Measurements from ENCODE around the gene ADAMTS7.
"Not testable (repeated sequence)": the region's sequence is repeated elsewhere in the genome, so short reads cannot be mapped to it uniquely, and the experiment has no call there.

Gene ADAMTS7

DNA sequence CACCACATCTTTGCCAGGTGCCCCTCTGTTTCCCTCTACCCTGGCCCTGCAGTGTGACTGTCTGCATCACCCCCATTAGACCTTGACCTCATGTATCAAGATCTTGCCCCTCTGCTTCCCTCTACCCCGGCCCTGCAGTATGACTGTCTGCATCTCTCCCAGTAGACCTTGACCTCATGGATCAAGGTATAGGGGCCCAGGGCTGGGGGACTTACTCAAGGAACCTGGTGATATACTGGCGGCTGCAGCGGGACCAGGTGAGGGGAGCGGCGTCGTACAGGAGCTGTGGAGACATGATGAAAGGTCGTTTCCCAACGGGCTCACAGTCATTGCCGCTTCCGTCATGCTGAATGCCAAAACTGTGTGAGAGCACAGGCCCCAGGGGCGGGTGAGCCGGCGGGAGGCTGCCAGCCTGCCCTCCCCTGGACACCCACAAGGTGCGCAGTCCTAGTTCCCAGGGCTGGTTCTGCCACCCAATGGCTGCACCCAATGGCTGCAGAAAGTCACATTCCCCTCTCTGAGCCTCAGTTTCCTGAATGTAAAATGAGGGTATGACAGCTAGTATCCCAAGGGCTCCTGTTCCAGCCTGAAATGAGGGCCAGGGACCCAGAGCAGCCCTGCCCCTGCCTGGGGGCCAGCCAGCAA is 23.1 kb downstream of the ADAMTS7 start:
- FAIRE-seq (no peak), DNase-seq (ENCODE audit: low spot score) (no peak)

DNA sequence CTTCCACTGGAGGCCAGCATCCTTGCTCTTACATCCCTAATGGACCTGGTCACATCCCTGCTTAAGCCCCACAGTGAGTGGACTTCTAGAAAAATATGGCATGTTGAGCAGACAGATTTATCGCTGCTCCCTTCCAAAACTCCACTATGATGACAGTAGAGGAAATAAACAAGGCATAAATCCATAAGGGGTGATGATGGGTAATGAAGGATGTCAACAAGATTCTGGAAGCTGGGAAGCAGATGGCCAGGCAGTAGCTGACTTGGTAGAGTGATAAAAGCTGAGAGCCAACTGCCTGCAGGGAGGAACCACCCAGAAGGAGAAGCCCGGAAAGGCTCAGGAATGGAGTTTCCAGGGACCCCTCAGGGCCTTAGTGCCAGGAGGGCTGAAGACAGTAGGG is 28.9 kb downstream of the ADAMTS7 start:
- not testable (repeated sequence) for FAIRE-seq; DNase-seq (ENCODE audit: low spot score)

DNA sequence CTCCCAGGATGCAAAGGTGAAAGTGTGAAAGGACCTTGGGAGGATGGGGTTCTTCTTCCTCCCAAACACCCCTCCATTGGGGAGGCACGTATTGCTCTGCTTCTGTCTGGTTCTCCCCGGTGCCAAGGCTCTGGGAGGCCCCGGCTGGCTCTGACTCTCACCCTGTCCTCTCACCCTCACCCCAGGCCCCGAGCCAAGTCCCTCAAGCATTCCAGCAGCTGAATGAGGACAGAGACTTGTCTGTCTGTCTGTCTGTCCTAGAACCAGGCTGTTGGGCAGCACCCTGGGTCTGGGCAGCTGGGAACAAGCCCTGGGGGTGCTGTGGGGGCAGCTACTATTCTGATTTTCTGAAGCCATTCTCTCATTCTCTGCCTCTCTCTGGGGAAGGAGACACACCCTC is 29.9 kb downstream of the ADAMTS7 start:
- FAIRE-seq; DNase-seq (ENCODE audit: low spot score): not testable (repeated sequence)

DNA sequence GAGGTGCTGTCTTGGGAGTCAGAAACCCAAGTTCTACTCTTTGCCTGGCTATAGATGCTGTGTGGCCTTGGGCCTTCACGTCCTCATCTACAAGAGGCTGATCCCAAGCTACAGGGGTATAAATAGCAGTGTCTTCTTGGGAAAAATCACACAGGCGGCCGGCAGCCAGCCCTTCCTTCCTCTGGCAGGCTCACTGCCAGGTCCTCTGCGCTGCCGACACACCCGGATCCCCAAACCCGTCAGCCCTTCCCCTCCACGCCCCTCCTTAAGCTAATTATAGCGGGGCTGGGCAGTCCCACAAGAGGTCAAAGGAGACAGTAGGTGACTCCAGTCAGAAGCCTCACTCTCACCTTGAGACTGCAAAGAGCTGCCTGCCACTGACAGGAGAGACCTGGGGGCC is 31.3 kb downstream of the ADAMTS7 start:
- FAIRE-seq; DNase-seq (ENCODE audit: low spot score): not testable (repeated sequence)

DNA sequence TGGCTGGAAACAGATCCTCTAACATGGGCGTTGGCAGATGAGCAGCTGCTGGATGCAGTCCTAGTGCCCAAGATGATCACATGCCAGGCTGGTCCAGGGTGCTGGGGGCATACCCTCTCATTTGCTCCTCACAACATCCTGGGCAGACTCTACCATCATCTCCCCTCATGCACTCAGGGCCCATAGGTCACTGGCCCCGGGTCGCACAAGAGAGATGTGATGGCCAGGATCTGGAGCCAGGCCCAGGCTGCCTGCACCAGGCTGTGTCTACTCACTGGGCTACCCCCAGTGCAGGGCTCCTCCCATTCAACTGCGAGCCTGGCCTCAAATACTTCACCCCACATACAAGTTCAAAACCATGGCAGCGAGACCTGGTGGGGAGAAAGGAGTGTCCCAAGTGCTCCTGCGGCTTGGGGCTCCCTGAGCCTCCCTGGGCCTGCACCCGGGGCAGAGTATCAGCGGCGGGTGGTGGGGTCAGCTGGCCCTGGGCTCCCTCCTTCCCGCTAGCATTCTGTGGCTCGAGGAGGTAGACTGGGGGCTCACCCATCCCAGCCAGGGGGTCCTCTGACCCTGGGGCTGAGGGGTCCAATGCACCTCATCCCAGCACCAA is 32.0 kb downstream of the ADAMTS7 start:
- FAIRE-seq; DNase-seq (ENCODE audit: low spot score): not testable (repeated sequence)

DNA sequence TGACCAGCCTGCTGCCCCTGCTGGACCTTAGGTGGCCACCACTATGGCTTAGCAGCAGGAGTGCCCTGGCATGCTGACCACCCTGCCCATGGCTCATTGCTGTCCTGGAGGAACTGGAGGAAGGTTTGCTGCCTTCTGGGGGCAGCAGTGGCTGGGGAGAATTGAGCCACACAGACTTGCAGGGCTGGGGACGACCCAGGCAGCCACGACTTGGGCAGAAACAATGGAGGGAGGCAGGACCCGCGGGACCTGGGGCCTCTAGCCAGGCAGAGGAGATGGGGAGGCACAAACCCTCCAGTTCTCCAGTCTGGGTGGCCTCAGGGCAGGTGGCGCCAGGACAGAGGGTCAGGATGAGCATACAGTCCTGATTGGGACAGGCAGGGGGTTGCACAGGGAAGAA is 32.8 kb downstream of the ADAMTS7 start:
- no peak for DNase-seq (ENCODE audit: low spot score)
- no peak for FAIRE-seq

DNA sequence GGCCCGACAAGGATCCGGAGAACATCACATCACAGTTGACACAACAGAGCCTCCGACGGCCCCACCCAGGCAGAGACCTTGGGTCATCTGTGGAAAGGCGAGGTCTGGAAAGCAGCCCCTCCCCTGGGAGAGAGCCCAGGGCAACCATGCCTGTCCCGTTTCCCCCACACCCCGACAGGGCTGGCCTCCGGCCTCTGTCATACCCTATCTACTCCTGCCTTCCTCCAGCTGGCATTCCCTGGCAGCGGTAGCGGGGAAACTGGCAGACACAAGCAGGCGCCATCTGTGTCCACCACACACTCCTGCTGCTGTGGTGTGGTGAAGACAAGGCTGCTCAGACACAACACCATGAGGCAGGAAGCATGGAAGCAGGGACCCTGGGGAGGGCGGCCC is 33.3 kb downstream of the ADAMTS7 start:
- not testable (repeated sequence) for FAIRE-seq; DNase-seq (ENCODE audit: low spot score)

DNA sequence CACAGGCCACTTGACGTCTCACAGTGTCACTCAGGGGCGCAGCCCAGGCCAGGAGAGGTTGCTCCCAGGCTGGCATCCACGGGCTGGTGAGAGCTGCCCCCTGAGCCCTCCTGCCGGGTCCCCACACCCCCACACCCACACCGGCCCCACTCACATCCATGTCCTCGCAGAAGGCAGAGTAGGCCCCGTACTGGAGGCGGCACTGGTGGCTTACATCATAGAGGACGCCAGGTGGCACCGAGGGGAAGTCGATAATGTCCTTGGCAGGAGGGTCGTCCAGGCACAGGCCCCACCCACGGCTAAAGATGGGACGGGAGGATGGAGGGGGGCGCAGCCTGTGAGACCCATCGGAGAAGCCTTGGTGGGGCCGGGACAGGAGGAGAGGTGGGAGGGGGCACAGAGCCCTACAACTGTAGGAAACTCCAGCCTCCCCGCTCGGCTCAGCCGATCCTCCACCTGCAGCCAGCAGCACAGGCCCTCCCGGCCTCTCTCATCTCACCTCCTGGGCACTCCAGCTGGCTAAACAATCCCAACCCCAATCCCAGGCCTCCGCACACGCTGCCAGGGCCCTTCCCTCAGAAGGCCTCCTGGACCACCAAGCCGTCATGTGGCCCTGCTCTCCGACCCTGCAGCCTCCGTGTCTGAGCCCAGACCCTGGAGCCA is 33.8 kb downstream of the ADAMTS7 start:
- not testable (repeated sequence) for DNase-seq (ENCODE audit: low spot score); FAIRE-seq

DNA sequence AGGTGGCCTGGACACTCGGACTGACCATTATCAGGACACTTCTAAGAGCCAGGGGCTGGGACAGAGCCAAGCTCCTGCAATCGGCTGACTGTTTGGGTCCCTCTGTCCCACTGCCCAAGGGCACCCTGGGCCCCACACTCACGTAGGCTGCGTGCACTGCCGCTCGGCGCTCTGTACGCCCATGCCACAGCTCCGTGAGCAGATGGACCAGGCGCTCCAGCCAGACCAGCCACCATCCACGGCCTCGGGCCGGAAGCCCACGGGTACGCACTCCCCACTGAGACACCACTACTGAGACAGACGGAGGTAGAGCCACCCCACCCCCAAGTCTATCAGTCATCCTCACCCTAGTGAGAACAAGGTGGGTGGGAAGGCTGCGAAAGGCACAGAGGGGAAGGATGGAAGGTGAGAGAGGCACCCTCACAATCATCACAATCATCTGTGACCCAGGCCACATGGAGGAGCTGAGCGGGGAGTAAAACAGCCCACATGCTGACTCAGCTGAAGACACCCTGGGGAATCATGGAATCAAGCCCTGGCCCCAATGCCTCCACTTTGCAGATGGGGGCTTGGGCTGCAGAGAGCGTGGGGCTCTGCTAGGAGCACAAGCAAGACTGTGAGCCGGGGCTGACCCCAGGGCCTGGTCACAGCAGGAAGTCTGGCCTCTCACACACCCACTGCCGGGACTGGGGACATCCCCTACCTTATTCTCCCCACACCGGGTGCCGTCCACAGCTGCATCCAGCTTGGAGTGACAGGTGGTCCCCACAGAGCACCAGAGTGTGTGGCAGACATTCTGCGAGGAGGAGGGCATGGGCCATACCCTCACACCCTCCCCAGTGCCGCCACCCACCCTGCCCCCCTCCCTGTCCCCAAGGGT is 35.0 kb downstream of the ADAMTS7 start:
- not testable (repeated sequence) for FAIRE-seq

DNA sequence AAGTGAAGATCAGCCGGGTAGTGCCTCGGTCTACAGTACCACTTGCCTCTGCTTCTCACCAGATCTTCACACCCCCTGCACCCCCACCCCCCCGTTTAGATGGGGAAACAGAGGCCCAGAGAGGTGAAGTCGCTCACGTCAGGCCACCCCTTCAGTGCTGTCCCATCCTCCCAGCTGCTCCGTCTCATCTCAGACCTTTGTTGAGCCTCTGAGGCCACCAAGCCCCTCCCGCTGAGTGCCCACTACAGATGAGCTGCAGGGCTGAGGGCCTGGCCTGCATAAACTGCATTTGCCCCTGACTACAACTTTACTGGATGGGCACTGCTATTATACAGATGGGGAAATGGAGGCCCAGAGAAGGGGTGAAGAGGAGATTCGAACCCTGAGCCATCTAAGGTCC is 35.8 kb downstream of the ADAMTS7 start:
- no peak for FAIRE-seq
- DNase-seq (ENCODE audit: low spot score), result no peak

More for the DNA sequence above, 35.0 kb downstream of the ADAMTS7 start:
- not testable (repeated sequence) for DNase-seq (ENCODE audit: low spot score)

DNA sequence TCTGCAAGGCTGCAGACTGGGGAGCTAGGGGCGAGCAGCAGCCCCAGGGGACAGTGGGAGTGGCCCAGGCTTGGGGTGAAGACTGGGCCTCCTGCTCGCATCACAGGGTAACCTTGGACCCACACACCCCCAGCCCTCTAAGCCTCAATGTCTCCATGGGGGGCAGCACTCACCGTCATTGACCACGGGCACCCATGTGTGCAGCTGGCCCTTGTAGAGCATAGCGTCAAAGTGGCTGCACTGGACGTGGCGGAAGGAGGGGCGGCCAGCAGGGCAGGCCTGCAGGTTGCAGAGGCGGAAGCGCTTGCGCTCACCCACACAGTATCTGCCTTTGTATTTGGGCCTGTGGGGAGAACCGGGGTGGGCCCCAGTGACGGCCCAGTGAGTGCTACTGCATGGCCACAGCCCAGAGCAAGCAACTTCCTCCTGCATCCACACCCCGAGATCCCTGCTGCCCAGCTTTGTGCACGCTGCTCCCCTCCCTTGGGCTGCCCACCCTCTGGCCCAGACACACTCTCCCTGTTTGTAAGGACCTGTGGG is 36.7 kb downstream of the ADAMTS7 start:
- DNase-seq (ENCODE audit: low spot score); FAIRE-seq: not testable (repeated sequence)

DNA sequence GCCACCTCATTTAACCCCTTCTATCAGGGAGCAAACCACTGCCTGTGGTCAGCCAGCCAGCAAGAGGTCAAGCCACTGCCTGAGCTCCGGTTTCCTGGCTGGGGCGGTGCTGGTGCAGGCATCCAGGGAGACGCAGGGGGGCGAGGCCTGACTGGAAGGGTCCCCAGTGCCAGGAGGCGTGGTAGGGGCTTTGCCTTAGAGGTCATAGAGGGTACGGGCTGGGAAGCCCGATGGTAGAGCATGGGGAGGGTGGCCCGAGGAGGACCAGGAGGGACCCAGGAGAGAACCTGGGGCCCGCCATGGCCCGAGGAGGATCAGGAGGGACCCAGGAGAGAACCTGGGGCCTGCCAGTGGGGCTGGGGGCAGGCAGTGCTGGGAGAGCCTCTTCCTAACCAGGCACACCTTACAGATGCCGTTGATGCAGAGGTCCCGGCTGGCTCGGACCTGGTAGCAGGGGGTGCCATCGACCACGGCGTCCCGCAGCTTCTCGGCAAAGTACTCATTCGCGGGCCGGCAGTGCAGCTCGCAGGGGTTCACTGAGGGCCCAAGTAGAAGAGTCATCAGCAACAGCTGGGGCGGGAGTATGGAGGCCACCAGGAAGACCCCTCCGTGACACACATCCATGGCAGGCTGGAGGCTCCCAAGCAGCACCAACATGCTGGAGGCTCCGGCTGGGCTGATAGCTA is 37.4 kb downstream of the ADAMTS7 start:
- not testable (repeated sequence) for FAIRE-seq
- peak; percentile 10 for DNase-seq (ENCODE audit: low spot score)

DNA sequence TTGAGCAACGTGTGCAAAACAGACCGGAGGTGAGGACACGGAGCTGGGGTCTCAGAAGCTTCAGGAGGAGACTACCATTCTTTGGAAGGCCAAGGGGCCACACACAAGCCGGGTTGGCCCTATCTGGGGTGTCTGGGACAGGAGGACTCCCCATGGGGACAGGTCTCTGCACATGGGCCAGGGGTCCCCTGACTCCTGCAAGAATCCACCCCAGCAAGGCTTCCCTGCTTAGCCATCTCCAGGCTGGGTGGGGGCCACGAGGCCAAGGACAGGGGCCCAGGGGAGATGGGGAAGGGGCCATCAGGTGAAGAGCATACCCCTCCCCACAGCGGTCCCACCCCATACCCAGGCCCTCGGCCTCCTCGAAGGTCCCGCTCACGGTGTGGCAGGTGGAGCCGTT is 38.5 kb downstream of the ADAMTS7 start:
- FAIRE-seq, result no peak
- no peak for DNase-seq (ENCODE audit: low spot score)

DNA sequence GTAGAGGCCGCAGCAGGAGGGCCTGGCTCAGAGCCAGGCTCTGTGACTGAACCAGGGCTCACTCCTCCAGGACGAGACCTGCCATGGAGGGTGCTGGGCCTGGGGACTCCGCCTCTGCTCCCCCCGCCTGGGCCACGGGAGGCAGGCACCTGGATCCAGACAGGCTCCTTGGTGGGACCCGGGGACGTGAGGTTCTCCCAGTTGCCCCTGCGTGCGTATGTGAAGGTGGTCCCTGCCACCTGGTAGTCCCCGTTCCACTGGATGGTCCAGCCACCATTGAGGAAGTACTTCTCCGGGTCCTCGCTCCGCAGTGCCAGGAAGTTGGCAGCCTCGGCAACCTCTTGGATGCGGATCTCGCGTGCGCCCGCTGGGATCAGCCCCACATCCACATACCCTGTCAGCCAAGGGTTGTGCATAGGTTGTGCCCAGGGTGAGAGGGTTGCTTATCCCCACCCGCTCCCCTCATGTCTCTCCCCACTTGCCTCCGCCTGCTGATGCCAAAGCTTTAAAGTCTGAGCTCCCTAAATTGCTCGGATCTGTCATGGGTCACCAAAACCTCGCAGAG is 39.7 kb downstream of the ADAMTS7 start:
- DNase-seq (ENCODE audit: low spot score); FAIRE-seq: not testable (repeated sequence)

DNA sequence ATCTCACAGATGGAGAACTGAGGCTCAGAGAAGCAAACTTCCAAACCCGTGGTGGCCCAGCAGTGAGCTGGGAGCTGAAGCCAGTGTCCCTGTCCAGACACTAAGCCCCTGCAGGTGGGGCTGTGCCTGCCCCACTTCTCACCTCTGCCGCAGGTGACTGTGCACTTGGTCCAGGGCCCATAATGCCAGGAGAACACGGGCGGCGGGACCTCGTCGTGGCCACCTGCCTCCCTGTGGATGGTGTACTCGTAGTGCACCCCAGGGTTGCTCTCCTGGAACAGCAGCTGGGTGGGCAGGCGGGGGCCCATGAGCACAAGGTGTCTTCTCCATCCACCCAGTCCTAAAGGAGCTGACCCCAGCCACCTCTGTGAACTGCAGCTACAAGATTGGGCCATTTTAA is 40.2 kb downstream of the ADAMTS7 start:
- not testable (repeated sequence) for DNase-seq (ENCODE audit: low spot score); FAIRE-seq

DNA sequence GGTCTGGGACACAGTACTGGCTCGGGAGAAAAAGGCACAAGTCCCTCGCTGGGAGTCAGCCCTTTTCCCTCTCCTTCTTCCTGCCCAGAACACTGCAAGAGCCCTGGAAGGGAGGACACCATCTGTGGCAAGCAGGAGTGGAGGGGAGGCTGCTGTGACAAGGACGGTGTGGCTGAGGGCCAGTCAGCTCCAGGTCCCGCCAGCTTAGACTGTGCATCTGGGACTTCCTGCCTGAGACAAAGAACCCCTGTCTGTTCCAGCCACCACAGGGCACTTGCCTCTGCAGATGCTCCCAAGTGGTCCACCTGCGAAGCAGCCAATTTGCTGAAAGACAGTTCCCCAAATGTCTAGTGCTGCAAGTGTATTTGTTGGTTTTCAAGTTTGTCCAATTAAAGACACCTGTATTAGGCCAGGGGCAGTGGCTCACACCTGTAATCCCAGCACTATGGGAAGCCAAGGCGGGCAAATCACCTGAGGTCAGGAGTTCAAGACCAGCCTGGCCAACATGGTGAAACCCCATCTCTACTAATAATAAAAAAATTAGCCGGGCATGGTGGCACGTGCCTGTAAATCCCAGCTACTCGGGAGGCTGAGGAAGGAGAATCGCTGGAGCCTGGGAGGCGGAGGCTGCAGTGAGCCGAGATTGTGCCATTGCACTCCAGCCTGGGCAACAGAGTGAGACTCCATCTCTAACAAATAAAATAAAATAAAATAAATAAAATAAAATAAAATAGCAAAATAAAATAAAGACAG is 41.6 kb downstream of the ADAMTS7 start:
- FAIRE-seq; DNase-seq (ENCODE audit: low spot score): not testable (repeated sequence)

DNA sequence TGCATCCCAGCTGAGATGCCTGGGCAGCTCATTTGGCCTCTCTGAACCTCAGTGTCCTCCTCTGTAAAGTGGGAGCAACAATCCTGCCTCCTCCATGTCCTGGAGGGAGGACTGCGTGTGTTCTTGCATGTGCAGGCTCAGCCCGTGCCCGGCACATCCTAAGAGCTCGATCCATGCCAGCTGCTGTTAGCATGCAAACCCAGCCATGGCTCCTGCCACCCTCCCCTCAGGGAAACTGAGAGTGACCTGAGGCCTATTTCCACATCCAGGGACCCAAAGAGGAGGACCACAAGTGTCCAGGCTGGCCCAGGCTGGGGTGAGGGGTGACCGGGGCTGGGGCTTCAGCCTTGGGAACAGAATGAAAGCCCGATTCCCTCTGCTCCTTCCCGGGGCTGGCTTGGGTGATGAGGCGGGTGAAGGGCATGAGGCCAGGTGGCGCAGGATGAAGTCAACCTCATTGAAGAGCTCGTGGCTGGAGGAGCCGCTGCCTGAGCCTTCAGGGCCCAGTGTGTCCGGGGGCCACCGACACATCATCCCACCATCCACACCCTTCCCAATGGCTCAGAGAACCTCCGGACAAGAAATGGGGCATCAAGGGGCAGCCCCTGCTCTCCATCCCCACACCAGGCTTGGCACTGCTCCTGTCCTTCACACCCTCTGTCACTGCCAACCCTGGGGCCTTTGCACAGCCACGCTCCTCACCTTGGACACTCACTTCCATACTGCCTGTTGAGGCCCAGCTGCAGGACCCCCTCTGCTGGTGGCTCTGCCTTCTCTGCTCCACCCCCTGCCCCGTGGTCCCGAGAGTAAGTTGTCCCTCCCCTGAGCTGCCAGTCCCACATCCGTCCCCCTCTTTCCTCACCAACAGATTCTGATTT is 42.5 kb downstream of the ADAMTS7 start:
- FAIRE-seq (no peak), DNase-seq (ENCODE audit: low spot score) (no peak)

DNA sequence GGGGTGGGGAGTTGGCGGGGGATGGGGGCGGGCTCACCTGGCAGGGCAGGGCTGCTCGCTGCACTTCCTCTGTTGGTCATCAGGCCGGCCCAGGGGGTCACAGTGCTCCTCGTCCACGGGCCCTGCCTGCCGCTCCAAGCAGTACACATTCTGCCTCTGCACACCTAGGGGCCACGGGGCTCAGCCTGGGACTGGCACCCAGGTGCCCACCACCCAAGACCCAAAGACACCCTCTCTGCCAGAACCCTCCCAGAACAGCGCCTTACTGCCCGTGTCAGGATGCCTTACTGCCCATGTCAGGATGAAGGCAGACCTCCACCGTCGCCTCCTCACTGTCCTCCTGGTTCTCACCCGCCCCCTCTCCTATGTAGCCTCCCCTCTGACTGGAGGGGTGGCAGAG is 43.2 kb downstream of the ADAMTS7 start:
- DNase-seq (ENCODE audit: low spot score), result no peak
- no peak for FAIRE-seq
